ENCODE results near the gene CTSL.
"Not testable (repeated sequence)": the region's sequence is repeated elsewhere in the genome, so short reads cannot be mapped to it uniquely, and the experiment has no call there.

The CTSL gene

DNA sequence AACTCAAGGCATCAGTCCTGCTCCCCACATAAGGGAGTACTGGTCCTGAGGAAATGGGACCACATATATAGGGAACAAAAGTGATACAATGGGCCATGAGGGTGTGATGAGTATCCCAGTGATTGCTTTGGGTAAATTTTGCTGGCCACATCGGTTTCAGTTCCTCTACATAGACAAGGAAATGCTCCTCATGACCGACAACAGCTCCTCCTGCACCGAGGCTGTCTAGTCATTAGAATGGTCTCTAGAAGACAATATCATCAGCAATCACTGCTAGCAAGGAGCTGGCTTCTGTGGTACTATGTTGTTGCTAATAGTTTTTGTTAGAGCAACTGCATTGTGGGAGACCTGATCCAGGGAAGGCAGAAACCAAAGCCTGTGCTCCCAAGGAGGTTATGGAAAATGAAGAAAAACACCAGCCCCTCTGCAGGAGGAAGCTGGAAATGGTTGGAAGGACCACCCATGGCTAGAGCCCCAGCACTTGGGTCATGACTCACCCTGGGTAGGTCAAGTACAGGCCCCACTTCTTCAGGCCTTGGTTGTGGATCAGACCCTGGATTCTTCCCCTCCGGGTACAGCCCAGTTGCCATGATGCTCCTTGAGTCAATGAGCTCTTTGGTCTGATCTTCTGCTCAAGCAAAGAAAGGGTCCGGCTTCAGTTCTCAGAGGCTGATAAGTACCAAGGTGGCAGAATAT is 3.4 kb upstream of the CTSL start:
- ATAC-seq, result no peak

DNA sequence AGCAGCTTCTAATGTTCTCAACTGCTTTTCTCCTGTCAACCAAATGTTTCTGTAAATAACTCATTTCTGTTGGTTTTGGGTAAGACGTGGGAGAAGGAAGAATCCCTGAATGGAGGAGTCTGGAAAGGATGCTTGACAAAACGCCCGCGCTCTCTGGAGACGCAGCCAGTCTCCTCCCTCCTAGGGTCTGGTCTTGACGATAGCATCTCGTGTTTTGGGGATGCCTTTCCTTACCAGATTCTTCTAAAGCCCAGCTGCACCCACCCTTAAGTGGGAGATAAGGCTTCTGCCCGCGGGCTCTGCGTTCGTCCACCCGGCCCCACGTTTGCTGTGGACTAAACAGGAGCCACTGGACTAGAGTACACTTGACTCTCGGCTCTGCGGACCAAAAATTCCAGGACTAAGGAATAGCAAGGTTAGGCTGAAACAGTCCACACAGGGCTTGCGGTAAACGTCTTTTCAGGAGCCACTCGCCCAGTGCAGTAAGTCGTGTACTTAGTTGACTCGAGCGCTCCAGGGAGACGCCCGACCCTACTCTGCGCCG is 491 bp upstream of the CTSL start:
- ATAC-seq, result no peak

DNA sequence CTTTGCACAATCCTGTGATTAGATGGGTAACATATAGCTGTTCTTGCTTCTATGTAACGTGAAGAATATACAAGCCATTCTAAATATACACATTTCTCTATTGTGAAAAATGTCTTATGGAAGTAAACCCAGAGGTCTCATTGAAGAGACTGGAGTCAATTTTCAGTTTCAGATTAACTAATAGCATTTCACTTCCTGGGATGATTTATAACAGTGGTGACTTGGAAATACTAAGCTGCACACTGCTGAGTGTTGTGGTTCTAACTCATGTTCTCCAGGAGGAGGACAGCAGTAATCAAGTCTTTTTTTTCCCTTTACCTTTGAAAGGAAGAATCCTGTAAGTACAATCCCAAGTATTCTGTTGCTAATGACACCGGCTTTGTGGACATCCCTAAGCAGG is 3.3 kb downstream of the CTSL start:
- no peak for ATAC-seq

- ATAC-seq, result no peak
Observed at GRCh38 chr9:87731321-87731720, 5.4 kb downstream of the CTSL start.

- no peak for ATAC-seq
Observed at GRCh38 chr9:87732344-87732743, 6.4 kb downstream of the CTSL start.

- no peak for ATAC-seq
Observed at GRCh38 chr9:87732756-87733155, 6.8 kb downstream of the CTSL start.

DNA sequence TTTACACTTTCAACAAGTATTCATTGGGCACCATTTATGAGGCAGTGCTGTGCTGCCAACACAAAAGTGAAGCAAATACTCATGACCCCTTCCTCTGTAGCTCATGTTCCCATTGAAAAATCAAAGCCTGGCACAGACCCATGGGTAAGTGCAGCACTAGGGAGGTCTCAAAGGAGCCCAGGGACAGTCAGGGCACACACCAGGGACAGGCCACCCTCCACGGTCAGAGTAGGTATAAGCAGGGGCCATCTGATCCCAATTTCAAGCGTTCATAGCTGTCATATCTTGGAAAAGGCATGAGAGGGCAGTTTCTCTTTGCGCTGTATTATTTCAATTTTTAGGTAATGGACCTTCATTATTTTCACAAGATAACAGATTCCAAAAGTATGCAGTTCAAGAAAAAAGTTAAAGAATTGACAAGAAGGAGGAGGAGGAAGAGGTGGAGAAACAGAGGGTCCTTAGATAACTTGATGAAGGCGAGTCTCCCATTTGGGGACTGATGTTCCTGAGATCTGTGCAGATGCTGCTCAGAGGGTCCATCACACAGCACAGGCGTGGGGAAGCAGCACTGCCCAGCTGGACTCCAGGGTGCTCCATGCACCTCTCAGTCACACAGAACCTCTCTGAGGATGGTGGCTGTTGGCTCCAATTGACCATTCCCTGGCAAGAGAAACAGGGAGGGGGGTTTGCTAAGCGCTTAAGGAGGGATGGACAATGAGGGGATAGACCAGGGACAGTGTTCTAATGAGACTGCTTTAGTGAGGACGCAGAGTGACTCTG is 7.5 kb downstream of the CTSL start:
- no peak for ATAC-seq

GRCh38 chr9:87734106-87734505 is 8.2 kb downstream of the CTSL start:
- ATAC-seq, result no peak

DNA sequence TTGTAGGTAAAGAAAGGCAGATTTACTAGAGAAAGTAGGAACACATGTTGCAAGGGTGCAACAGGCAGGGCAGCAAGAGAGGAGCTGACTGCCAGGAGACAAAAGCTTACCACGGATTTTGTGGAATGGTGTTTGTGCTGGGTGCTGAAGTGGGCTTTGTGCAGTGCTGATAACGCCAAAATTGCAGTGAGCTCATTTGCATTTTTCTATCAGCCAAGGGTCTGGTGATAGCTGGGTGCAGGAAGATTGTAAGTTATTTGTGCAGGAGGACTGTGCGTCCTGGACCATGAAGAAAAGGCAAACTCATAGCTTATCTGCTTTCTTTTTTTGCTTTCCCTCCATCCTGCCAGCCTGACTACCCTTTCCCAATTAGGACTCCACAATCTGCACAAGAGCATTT is 13.6 kb downstream of the CTSL start:
- ATAC-seq, result no peak

DNA sequence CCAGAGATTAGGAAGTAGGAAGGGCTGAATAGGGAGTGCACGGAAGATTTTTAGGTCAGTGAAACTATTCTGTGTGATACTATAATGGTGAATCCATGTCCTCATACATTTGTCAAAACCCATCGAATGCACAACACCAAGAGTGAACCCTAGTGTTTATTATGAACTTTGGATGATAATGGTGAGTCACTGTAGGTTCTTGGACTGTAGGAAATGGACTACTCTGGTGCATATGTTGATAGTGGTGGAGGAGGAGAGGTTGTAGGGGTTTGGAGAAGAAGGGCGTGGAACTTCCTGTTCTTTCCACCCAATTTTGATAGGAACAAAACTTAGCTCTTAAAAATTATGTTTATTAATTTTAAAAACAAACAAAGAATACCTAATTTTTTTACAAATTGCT is 14.3 kb downstream of the CTSL start:
- ATAC-seq, result no peak

GRCh38 chr9:87741326-87741725 is 15.4 kb downstream of the CTSL start:
- no peak for ATAC-seq

DNA sequence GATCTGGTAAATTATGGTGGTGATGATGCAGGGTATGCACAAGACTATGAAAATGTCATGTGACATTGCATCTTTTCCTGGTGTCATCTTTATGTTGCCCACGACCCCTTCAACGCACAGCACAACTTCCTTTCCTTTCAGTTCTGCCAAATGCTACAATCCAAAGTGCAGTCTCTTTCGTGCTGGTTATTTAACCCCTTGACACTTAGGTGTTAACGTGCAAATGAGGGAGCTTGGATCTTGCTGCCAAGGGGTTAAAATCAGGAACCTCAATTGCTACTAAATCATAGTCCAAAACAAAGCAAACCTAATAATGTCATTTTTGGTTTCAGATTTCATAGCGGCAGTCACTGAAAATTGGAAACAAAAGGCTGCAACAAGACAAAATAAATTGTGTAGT is 16.0 kb downstream of the CTSL start:
- ATAC-seq, result no peak

DNA sequence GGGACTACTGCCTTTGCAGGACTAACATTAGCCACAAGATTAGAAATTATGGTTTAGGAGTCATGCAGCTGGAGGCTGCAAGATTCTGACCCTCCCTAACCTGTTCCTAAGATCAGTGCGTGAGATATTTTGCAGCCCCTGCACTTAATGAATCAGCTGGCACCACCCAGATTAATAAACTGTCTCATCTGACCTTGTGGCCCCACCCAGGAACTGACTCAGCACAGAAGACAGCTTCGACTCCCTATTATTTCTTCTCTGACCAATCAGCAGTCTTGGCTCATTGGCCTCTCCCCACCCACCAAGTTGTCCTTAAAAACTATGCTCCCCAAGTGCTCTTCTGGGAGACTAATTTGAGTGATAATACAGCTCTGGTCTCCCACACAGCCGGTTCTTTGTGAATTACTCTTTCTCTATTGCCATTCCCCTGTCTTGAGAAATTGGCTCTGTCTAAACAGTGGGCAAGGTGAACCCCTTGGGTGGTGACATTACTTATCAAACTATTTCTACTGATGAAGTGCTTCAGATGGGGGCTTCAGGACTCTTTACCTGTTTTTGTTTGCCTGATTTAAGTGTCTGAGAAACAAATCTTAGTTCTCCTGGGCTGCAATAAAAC is 17.0 kb downstream of the CTSL start:
- no peak for ATAC-seq

GRCh38 chr9:87744247-87744646 is 18.3 kb downstream of the CTSL start:
- not testable (repeated sequence) for ATAC-seq

- ATAC-seq, result no peak
Observed at GRCh38 chr9:87746186-87746585, 20.3 kb downstream of the CTSL start.

DNA sequence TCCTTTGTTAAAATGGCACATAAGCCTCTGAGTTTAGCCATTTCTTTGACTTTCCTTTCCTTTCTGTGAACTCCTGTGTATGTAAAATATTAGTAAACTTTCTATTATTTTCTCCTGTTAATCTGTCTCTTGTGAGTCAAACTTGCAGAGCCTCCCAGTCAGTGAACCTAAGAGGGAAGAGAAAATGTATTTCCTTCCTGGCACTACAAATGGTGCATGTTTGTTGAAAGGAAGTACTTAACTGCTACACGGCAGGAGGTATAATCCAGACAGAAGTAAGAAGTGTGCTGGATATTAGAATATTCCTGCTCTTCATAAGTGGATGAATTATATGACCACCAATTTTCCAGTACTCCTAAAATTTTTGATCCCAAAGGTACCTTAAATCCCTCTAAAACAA is 23.0 kb downstream of the CTSL start:
- ATAC-seq, result no peak

- no peak for ATAC-seq
Observed at GRCh38 chr9:87749335-87750035, 23.6 kb downstream of the CTSL start.

- ATAC-seq, result no peak
Observed at GRCh38 chr9:87750726-87751125, 24.8 kb downstream of the CTSL start.

- no peak for ATAC-seq
Observed at GRCh38 chr9:87751423-87751822, 25.5 kb downstream of the CTSL start.

- no peak for ATAC-seq
Observed at GRCh38 chr9:87751868-87752267, 25.9 kb downstream of the CTSL start.

DNA sequence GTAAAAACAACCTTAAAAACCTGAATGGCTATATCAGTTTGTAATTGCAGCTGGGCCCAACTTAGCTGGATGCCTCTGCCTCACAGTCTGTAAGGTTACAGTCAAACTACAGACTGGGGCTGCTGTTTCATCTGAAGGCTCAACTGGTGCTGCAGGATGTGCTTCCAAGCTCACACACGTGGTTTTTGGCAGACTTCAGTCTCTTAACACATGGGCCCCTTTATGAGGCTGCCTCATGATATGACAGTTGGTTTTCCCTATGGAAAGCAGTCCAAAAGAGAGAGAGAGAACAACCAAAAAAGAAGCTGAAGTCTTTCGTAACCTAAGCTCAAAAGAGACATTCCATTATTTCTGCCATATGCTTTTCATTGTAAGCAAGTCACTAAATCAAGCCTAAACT is 27.4 kb downstream of the CTSL start:
- no peak for ATAC-seq

DNA sequence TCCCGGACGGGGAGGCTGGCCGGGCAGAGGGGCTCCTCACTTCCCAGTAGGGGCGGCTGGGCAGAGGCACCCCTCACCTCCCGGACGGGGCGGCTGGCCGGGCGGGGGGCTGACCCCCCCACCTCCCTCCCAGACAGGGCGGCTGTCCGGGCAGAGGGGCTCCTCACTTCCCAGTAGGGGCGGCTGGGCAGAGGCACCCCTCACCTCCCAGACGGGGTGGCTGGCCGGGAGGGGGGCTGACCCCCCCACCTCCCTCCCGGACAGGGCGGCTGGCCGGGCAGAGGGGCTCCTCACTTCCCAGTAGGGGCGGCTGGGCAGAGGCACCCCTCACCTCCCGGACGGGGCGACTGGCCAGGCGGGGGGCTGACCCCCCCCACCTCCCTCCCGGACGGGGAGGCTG is 32.4 kb downstream of the CTSL start:
- ATAC-seq, result not testable (repeated sequence)

DNA sequence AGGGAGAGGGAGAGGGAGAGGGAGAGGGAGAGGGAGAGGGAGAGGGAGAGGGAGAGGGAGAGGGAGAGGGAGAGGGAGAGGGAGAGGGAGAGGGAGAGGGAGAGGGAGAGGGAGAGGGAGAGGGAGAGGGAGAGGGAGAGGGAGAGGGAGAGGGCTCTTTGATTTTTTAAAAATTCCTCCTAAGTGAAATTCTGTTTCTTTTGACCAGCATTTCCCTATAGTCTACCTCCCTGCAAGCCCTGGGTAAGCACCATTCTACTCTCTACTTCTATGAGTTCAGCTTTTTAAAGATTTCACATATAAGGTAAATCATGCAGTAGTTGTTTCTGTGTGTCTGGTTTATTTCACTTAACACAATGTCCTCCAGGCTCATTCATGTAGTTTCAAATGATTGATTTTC is 34.1 kb downstream of the CTSL start:
- not testable (repeated sequence) for ATAC-seq
